ENCODE results near the gene ATP8A2. TPM values are rescaled to one million over a fixed set of nuclear protein-coding genes. Genes with fewer than 3 reads are reported as not detected.

The ATP8A2 gene
- total and polyA plus RNA-seq, 9 donors: 0.23 to 0.95 (median 0.35) TPM

DNA sequence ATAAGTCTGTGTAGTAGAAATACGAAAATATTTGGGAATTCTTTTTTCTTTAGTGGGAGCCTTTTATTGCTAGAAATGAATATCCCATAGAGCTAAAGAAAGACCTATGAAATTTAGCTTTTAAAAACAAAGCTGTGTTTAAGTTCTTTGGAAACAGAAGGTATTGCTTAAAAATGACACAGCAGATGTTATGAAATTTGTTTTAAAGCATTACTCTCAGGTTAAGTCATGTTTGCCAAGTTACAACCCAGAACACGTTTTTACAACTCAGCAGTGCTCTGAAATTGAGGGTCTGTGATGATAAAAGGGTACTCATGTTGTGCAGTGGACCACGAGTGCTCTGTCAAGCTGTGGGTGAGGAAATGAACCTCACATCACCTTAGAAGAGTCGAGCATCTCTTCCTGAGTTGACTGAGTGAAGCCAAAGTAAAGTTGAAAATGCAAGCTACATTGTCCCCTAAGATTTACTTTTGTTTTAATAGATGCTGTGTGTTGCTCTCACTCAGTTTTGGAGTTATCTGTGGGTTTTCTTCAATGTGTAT is 519.0 kb downstream of the ATP8A2 start:
- Histone ChIP-seq H3K27ac (no peak overlapping the region), H3K4me1 (ENCODE audit: insufficient read depth) (no peaks in the 10 kb centered on the region), H3K9me3 (no peaks in the 10 kb centered on the region), H3K4me3 (no peak overlapping the region), H3K27me3 (no peaks in the 10 kb centered on the region), H3K36me3 (no peaks in the 10 kb centered on the region)
- TF ChIP-seq EP300 (IDR thresholded peaks at IDR 0.05) (no peak), POLR2A (IDR thresholded peaks at IDR 0.05) (no peak)
- TF ChIP-seq, protein P1, sequence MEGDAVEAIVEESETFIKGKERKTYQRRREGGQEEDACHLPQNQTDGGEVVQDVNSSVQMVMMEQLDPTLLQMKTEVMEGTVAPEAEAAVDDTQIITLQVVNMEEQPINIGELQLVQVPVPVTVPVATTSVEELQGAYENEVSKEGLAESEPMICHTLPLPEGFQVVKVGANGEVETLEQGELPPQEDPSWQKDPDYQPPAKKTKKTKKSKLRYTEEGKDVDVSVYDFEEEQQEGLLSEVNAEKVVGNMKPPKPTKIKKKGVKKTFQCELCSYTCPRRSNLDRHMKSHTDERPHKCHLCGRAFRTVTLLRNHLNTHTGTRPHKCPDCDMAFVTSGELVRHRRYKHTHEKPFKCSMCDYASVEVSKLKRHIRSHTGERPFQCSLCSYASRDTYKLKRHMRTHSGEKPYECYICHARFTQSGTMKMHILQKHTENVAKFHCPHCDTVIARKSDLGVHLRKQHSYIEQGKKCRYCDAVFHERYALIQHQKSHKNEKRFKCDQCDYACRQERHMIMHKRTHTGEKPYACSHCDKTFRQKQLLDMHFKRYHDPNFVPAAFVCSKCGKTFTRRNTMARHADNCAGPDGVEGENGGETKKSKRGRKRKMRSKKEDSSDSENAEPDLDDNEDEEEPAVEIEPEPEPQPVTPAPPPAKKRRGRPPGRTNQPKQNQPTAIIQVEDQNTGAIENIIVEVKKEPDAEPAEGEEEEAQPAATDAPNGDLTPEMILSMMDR (IDR thresholded peaks at IDR 0.05): no peak
- DNase-seq: no peak
- WGBS, 3 donors: 10 to 20% (median 13%) methylated on average over 4 of the region's 4 CpGs
- intact Hi-C loops (cut with DNase I): no loop called here

DNA sequence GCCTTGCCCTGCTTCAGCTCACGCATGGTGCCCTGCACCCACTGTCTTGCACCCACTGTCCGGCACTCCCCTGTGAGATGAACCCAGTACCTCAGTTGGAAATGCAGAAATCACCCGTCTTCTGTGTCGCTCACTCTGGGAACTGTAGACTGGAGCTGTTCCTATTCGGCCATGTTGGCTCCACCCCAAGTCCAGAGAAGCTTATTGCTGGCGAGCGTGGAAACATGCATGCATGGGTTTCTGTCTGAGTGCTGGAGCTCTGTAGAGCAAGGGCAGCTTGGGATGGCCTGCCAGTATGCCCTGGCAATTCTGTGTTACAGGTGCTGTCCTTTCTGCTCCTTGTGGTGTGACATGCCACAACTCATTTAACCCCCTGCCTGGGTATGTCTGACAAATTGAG is 527.2 kb downstream of the ATP8A2 start:
- Histone ChIP-seq H3K4me1 (ENCODE audit: insufficient read depth) (no peaks in the 10 kb centered on the region), H3K36me3 (no peaks in the 10 kb centered on the region), H3K27me3 (no peaks in the 10 kb centered on the region), H3K27ac (no peak overlapping the region), H3K4me3 (no peak overlapping the region), H3K9me3 (no peaks in the 10 kb centered on the region)
- 94 to 98% (median 96%) methylated on average over 7 of the region's 7 CpGs for WGBS, 3 donors
- DNase-seq: no peak
- intact Hi-C loops (cut with DNase I): no loop called here
- TF ChIP-seq POLR2A (IDR thresholded peaks at IDR 0.05) (no peak), EP300 (IDR thresholded peaks at IDR 0.05) (no peak)
- TF ChIP-seq, protein P1 (IDR thresholded peaks at IDR 0.05): no peak

DNA sequence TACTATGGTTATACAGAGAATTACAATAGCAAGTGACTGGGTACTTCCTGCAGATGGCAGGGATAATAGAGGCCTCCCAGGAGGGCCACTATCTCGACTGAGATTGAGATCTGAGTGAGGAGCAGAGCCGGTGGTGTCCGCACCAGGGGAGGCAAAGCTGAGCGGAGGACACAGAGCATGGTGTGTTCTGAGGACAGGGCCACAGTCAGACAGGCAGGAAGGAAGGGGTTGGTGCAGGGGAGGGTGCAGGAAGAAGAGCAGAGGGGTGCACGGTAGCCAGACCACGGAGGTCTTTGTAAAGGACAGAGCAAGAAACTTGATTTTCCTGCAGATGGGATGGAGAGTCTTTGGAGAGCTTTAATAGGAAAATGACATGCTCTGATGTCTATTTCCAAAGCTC is 527.7 kb downstream of the ATP8A2 start:
- no peaks in the 10 kb centered on the region for H3K36me3 ChIP-seq
- no peaks in the 10 kb centered on the region for H3K27me3 ChIP-seq
- intact Hi-C loops (cut with DNase I): no loop called here
- H3K4me1 ChIP-seq (ENCODE audit: insufficient read depth): no peaks in the 10 kb centered on the region
- H3K27ac ChIP-seq: no peak overlapping the region
- no peaks in the 10 kb centered on the region for H3K9me3 ChIP-seq
- H3K4me3 ChIP-seq: no peak overlapping the region
- 85 to 89% (median 88%) methylated on average over 6 of the region's 6 CpGs for WGBS, 3 donors
- no peak for TF ChIP-seq EP300 (IDR thresholded peaks at IDR 0.05)
- TF ChIP-seq POLR2A (IDR thresholded peaks at IDR 0.05): no peak
- TF ChIP-seq, protein P1 (IDR thresholded peaks at IDR 0.05): no peak
- no peak for DNase-seq

DNA sequence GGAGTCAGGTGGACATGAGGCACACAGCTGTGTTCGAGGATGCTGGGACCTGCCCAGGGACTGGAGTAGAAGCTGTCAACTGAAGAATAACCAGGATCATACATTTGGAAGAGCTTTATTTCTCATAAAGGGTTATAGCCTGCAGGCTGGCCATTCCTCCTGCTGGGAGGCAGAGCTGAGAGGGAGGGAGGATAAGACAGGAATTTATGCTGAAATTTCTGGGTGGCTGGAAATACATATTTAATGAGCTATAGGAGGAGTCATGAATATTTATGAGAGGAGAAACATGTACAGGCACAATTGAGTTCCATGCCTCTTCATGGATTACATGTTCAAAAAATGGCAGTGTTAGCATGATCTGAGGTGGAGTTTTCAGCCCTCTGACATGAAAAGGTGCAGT is 528.2 kb downstream of the ATP8A2 start:
- no peaks in the 10 kb centered on the region for H3K27me3 ChIP-seq
- no peak for TF ChIP-seq POLR2A (IDR thresholded peaks at IDR 0.05)
- TF ChIP-seq, protein P1 (IDR thresholded peaks at IDR 0.05): no peak
- no peak for TF ChIP-seq EP300 (IDR thresholded peaks at IDR 0.05)
- 76 to 85% (median 79%) methylated on average over 1 of the region's 1 CpG for WGBS, 3 donors
- no peak for DNase-seq
- H3K4me3 ChIP-seq: no peak overlapping the region
- no peak overlapping the region for H3K27ac ChIP-seq
- intact Hi-C loops (cut with DNase I): no loop called here
- H3K4me1 ChIP-seq (ENCODE audit: insufficient read depth): no peaks in the 10 kb centered on the region
- H3K36me3 ChIP-seq: no peaks in the 10 kb centered on the region
- H3K9me3 ChIP-seq: no peaks in the 10 kb centered on the region
